Measurements from ENCODE around the gene CIAO1.

Gene CIAO1

DNA sequence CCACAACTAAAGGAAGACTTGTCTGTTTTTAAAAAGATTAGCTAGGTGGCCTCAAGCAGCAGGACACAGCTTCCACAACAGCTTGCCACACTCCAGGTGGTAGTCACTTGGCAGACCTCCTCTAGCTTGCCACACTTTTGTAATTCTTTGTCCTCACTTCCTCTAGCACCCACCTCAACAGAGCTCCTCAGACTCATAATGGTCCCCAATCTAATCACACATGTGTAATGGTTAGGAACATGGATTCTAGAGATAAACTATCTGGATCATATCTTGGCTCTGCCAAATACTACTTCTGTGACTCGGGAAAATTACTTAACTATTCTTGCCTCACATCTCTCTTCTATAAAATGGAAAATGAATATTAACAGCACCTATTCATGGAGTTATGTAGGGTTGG lies 35.8 kb downstream of the CIAO1 start:
- Histone ChIP-seq H3K27me3 (replicated peaks; ENCODE audit: control insufficient read depth, insufficient read depth, low read length) (no peaks in the 10 kb centered on the region), H3K36me3 (ENCODE audit: control insufficient read depth, insufficient read depth, low read length) (peaks cover 36% of the 10 kb centered on the region), H3K4me3 (replicated peaks; ENCODE audit: low read depth, low read length) (no peak overlapping the region)
- no peak for DNase-seq (ENCODE audit: extremely low read depth, insufficient read length)
- TF ChIP-seq, protein P1, sequence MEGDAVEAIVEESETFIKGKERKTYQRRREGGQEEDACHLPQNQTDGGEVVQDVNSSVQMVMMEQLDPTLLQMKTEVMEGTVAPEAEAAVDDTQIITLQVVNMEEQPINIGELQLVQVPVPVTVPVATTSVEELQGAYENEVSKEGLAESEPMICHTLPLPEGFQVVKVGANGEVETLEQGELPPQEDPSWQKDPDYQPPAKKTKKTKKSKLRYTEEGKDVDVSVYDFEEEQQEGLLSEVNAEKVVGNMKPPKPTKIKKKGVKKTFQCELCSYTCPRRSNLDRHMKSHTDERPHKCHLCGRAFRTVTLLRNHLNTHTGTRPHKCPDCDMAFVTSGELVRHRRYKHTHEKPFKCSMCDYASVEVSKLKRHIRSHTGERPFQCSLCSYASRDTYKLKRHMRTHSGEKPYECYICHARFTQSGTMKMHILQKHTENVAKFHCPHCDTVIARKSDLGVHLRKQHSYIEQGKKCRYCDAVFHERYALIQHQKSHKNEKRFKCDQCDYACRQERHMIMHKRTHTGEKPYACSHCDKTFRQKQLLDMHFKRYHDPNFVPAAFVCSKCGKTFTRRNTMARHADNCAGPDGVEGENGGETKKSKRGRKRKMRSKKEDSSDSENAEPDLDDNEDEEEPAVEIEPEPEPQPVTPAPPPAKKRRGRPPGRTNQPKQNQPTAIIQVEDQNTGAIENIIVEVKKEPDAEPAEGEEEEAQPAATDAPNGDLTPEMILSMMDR (IDR thresholded peaks at IDR 0.05; ENCODE audit: insufficient read depth, low read length, poor library complexity, severe bottlenecking): no peak

DNA sequence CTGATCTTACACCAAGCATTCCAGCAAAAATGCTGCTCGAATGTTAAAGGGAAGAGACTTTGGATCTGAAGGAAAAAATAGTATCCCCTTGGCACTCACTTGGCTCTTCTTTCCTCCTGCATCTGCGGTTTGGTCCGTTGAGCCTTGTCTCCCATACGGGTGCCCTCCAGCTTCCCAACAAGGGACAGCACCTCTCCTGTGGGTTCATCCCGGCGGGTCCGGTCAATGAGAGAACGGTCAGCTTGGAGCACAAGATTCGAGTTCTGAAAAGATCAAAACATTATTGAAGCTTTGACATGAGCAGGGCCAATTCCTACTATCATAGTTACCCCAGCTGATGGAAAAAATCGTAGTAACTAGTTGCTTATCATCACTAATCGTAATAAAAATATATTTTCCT lies 38.6 kb downstream of the CIAO1 start:
- TF ChIP-seq, protein P1 (IDR thresholded peaks at IDR 0.05; ENCODE audit: insufficient read depth, low read length, poor library complexity, severe bottlenecking): no peak
- Histone ChIP-seq H3K36me3 (ENCODE audit: control insufficient read depth, insufficient read depth, low read length) (peaks cover 18% of the 10 kb centered on the region), H3K27me3 (replicated peaks; ENCODE audit: control insufficient read depth, insufficient read depth, low read length) (no peaks in the 10 kb centered on the region), H3K4me3 (replicated peaks; ENCODE audit: low read depth, low read length) (peak overlapping the region; percentile 98)
- no peak for DNase-seq (ENCODE audit: extremely low read depth, insufficient read length)

DNA sequence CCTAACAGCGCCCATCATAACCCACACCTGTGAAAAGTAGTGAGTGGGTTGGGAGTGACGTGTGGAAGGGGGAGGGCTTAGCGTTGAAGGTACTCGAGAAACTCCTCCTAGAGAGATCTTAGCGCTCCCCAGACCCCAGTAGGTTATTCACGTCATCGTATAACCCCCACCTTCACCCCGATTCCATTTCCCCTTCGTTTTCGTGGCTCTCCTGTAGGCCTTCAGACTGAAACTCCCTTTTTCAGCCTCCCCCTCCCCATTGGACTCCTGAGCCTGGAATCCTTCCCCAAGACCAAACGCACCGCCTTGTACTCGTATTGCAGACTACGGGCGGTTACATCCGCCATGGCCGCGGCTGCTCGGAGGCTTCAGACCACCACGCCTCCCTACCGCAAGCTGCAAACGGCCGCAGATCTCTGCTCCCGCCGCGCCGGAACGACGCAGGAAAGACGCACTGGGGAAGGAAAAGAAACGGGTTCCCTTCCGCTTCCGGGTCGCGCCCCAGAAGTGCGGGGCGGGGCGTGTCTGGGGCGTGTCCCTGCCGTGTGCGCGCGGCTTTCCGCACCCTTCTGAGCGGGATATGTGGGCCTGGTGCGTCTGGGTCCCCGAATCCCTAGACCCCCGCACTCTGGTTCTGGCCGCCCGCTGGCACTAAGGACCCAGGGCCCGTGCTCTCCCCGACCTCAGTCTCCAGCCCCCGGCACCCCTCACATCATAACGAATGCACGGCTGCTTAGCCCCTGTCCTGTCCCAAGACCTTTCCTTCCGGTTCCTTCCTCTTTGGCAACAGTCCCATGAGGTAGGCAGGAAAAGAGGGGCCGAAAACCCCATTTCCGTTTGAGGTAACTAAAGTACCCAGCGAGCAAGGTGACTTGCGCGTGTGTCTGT lies 39.3 kb downstream of the CIAO1 start, which contains the start of gene SNRNP200:
SNRNP200 (minus strand) TSS at position 456 of the 888 bp plus-strand sequence; CDS start at position 347, 109 bp downstream.
- Histone ChIP-seq H3K36me3 (ENCODE audit: control insufficient read depth, insufficient read depth, low read length) (peaks cover 17% of the 10 kb centered on the region), H3K27me3 (replicated peaks; ENCODE audit: control insufficient read depth, insufficient read depth, low read length) (no peaks in the 10 kb centered on the region), H3K4me3 (replicated peaks; ENCODE audit: low read depth, low read length) (peak within 1 kb of the TSS; percentile 98)
- TF ChIP-seq, protein P1 (IDR thresholded peaks at IDR 0.05; ENCODE audit: insufficient read depth, low read length, poor library complexity, severe bottlenecking): no peak
- peak; percentile 93 for DNase-seq (ENCODE audit: extremely low read depth, insufficient read length)

DNA sequence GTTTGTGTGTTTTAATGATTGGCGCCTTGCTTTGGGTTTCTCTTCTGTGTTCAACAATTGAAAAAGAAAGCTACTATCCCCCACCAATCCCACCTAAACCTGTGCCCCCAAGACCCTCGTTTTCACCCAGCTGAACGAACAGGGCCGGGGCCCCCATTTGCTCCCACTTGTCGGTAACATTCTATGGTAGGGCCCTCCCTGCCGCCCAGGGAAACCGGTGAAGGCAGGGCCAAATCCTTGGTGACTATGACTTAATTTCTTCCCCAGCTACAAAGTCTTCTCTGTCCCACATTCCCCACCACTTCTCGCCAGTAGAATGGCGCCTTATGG lies 39.9 kb downstream of the CIAO1 start:
- TF ChIP-seq, protein P1 (IDR thresholded peaks at IDR 0.05; ENCODE audit: insufficient read depth, low read length, poor library complexity, severe bottlenecking): no peak
- H3K4me3 ChIP-seq (replicated peaks; ENCODE audit: low read depth, low read length): peak overlapping the region; percentile 98
- peaks cover 15% of the 10 kb centered on the region for H3K36me3 ChIP-seq (ENCODE audit: control insufficient read depth, insufficient read depth, low read length)
- H3K27me3 ChIP-seq (replicated peaks; ENCODE audit: control insufficient read depth, insufficient read depth, low read length): no peaks in the 10 kb centered on the region
- DNase-seq (ENCODE audit: extremely low read depth, insufficient read length): no peak

DNA sequence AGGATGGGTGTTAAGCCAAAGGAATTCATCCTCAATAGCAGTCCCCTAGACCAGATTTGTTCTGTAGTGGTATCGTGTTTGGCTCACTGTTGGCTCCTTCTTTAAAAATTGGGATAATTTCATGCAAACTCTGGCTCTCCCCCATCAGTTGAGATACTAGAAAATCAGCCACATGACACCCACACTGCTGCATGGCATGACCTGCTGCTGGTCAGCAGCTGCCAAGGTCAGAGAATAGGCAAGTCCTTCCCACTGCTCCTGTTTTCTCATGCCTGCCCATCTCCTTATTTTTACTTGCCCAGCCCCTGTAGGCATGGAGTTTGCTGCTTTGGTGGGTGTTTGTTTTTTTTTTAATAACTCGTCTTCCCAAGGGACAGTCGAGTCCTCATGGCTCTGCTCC lies 40.3 kb downstream of the CIAO1 start:
- DNase-seq (ENCODE audit: extremely low read depth, insufficient read length): no peak
- peaks cover 14% of the 10 kb centered on the region for H3K36me3 ChIP-seq (ENCODE audit: control insufficient read depth, insufficient read depth, low read length)
- H3K4me3 ChIP-seq (replicated peaks; ENCODE audit: low read depth, low read length): peak overlapping the region; percentile 98
- TF ChIP-seq, protein P1 (IDR thresholded peaks at IDR 0.05; ENCODE audit: insufficient read depth, low read length, poor library complexity, severe bottlenecking): no peak
- H3K27me3 ChIP-seq (replicated peaks; ENCODE audit: control insufficient read depth, insufficient read depth, low read length): no peaks in the 10 kb centered on the region

Measured in GM06990 (cell line).